ENCODE results near the gene LMBRD1.
"Not testable (repeated sequence)": the region's sequence is repeated elsewhere in the genome, so short reads cannot be mapped to it uniquely, and the experiment has no call there.

Gene LMBRD1

GRCh38 chr6:69729870-69730449 is 66.8 kb downstream of the LMBRD1 start:
- no peak for DNase-seq

- DNase-seq, result no peak
Measured at GRCh38 chr6:69722683-69723082, 74.1 kb downstream of the LMBRD1 start.

- DNase-seq, result no peak
Measured at GRCh38 chr6:69719602-69720193, 77.1 kb downstream of the LMBRD1 start.

DNA sequence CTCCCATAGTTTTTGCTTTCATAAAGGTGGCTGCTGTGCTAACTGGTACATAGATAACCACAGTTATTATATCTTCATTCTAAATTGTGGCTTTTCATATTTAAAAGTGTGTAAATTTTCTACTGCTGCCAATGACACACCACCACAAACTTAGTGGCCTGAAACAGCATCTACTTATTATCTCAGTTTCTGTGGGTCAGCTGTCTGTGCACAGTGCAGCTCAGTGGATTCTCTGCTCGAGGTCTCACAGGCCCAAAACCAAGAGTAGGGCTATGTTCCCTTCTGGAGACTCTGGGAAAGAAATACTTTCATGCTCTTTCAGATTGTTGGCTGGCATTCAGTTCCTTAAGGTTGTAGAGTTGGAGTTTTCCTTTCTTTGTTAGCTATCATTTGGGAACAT is 90.1 kb downstream of the LMBRD1 start:
- DNase-seq, result no peak

GRCh38 chr6:69705954-69706353 is 90.9 kb downstream of the LMBRD1 start:
- DNase-seq, result no peak

- no peak for DNase-seq
Measured at GRCh38 chr6:69704916-69705315, 91.9 kb downstream of the LMBRD1 start.

GRCh38 chr6:69699655-69700054 is 97.2 kb downstream of the LMBRD1 start:
- DNase-seq, result no peak

DNA sequence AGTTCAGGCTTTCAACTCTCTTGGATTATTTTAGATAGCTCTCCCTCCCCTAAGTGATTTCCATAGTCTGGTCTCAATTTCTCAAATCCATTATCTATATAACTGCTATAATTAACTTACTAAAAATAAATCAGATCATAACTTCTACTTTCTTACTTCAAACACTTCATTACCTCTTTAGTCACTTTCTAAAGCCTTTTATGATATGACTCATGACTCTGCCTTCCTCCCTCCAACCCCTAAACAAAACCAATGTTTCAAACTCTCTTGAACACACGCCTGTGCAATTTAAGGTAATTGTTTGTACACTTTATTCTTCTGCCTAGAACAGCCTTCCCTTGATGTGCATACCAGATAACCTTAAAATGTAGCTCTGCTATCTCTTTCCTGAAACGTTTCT is 100.5 kb downstream of the LMBRD1 start:
- no peak for DNase-seq

GRCh38 chr6:69693762-69694161 is 103.0 kb downstream of the LMBRD1 start:
- no peak for DNase-seq

GRCh38 chr6:69690986-69691385 is 105.8 kb downstream of the LMBRD1 start:
- no peak for DNase-seq

GRCh38 chr6:69680302-69680701 is 116.5 kb downstream of the LMBRD1 start:
- no peak for DNase-seq

DNA sequence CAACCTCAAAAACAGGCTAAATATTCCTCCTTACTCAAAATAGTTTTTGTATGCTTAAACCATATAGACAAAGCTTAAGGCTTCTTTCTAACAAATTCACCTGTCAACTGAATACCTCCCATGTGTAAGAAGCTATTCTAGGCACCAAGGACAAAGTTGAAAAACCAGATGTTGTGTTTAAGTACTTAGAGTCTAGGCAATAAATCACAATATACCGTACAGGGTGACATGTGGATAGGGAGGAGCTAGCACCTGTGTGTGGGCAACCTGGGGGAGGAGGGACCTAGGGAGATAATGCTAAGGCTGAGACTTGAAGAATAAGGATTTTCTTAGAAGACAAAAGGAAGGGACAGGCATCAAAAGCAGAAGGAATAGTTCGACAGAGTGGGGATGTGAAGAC is 123.5 kb downstream of the LMBRD1 start:
- no peak for DNase-seq

DNA sequence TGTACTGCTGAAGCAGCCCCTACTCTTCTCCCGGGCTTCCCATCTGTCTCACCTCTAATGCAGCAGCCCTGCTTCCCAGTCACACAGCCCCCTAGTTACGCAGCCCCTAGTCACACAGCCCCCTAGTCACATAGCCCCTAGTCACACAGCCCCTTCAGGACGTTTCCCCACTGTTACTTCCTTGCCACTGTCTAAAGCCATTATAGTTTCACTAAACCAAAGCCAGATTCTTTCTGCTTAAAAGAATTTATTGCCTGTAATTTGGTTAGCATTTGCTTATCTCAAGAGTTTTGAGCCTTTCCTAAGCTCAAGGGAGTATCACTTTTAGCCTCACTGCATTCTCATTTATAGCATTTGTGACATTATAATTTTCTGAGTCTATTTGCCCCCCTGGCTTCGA is 127.9 kb downstream of the LMBRD1 start:
- no peak for DNase-seq

- not testable (repeated sequence) for DNase-seq
Measured at GRCh38 chr6:69666779-69667178, 130.0 kb downstream of the LMBRD1 start.

DNA sequence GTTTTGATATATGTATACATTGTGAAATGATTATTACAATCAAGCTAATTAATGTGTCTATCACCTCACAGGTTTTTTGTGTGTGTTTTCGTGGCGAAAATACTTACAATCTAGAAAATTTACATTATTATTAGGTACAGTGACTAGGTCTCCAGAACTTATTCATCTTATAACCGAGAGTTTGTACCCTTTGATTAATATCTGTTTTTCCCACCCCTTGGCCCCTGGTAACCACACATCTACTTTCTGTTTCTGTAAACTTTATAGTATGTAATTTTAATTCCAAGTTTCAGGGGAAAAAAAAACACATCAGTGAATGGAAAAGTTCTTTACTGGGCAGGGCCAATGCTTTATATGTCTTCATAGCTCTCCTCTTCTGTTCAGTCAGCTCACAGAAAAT is 131.4 kb downstream of the LMBRD1 start:
- no peak for DNase-seq

DNA sequence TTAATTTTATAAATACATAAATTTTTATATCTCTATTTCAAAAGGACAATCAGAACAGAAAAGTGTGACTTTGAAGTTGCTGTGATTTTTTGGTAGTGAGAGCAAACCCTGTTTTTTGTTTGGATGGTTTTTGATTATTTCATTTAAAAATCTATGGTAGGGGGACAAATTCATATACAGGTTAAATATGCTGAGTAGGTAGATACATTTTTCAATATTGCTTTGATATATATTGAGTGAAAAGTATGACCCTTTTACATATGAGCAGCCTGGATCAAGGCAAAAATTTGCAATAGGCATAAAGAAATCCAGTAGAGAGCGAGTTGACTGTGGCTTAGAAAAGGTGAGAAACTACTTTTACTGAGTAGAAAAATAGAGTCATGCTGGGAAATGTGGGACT is 132.3 kb downstream of the LMBRD1 start:
- no peak for DNase-seq

- no peak for DNase-seq
Measured at GRCh38 chr6:69663215-69663614, 133.6 kb downstream of the LMBRD1 start.

GRCh38 chr6:69650703-69651102 is 146.1 kb downstream of the LMBRD1 start:
- DNase-seq, result no peak

DNA sequence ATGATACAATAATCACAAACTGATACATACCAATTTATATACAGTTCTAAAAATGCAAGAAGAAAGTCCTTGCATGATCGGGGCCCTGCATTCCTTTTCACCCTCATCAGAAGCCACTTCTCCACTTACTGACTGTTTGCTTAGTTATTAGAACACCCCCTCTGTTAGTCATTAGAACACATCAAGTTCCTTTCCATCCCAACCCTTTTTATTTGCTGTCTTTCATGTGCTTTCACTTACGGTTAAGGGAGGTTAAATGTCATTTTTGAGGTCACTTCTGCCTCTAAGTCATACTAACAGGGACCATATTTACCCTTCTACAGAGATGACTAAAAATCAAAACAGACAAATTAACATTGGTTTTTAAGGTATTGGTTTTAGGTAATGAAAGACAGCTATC is 149.1 kb downstream of the LMBRD1 start:
- no peak for DNase-seq

DNA sequence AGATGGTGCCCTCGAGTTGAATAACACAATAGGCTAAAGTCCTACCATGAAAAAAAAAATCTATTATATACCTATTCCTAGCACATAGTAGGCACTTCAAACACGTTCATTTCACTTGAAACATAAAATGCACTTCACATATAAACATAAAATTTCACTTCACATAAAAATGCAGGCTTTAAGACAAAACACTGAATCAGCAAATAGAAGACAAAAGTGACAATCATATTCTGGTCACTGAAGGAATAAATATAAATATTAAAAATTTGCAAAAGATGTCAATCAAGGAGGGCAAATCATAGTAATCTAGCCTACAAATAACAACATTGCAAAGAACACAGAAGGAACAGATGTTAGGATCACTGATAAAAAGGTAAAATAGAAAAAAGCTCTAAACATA is 153.1 kb downstream of the LMBRD1 start:
- DNase-seq, result no peak

DNA sequence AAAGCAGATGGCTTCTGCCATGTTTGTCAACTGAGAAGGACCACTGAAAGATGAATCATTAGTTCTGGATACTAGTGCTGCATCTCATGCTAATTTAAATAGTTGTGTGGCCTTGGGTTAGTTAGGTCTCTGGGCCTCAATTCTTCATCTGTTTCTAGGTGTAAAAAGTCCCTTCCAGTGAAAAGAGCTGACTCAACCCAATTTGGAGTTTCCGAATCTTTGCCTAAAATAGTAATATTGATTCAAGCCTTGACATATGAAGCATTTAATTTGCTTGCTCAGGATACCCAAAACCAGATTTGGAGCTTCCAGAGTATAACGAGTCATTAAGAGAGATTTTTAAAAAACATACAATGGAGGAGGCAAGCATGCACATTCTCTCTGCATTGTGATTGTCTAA is 163.9 kb downstream of the LMBRD1 start:
- DNase-seq, result no peak

- no peak for DNase-seq
Measured at GRCh38 chr6:69631552-69632346, 165.1 kb downstream of the LMBRD1 start.

DNA sequence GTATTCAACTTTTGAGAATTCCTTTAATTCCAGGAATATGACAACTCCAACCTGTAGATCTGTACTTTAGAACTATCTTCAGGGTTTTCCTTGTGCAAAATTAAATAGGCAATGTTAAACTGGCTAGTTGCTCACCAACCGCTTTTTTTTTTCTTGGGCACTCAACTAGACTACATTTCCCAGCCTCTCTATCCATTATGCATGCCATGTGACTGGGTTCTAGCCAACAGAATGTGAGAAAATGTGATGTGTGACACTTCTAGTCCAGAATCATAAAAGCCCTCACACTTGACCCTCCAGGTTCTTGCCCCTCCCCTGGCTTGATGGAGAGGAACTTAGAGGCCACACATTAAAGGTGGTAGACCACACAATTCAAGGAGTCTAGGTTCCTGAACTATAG is 166.0 kb downstream of the LMBRD1 start:
- no peak for DNase-seq

GRCh38 chr6:69627625-69628024 is 169.2 kb downstream of the LMBRD1 start:
- no peak for DNase-seq

DNA sequence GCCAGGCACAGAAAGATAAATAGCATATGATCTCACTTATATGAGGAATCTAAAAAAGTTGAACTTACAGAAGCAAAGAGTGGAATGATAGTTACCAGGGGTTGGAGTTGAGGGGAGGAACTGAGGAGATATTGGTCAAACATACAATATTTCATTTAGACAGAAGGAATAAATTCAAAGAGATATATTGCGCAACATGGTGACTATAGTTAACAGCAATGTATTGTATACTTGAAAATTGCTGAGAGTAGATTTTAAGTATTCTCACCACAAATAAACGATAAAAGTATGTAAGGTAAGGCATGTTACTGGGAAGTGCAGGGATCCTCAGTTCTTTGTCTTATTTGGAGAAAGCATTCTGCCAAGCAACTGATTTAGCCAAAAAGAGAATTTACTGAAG is 171.9 kb downstream of the LMBRD1 start:
- no peak for DNase-seq
